GM12878 (cell line): ENCODE results near the gene LUZP2.

ENCODE experiments used
- CTCF ChIP-seq, 3 experiments: IDR thresholded peaks in 2 of 3; conservative IDR thresholded peaks in 1 of 3; 2 replicates each; pipeline ENCODE4 v1.5.1; 2011; ENCODE audit warnings: low read depth in 3 of 3, low read length in 3 of 3, mild to moderate bottlenecking in 3 of 3, control low read depth in 2 of 3, moderate library complexity in 2 of 3, inconsistent platforms in 1 of 3, mixed read lengths in 1 of 3; ENCODE audit not compliant: control insufficient read depth in 2 of 3, insufficient read depth in 1 of 3; ENCODE audit errors: extremely low read depth in 1 of 3
- EED ChIP-seq: sonication (generic); IDR thresholded peaks from 2 replicates; pipeline ENCODE4 v1.6.1; 2016; ENCODE audit warnings: antibody characterized with exemption, low read depth
- EZH2 ChIP-seq: IDR thresholded peaks from 2 replicates; pipeline ENCODE4 v1.6.1; 2012; ENCODE audit warnings: low read depth, mild to moderate bottlenecking, control low read depth, inconsistent platforms, low read length, borderline replicate concordance; ENCODE audit not compliant: control insufficient read depth
- GABPA ChIP-seq: IDR thresholded peaks from 2 replicates; pipeline ENCODE4 v1.6.1; 2014; ENCODE audit warnings: antibody characterized with exemption, low read depth, mild to moderate bottlenecking, inconsistent platforms
- GATAD2B ChIP-seq: fragments of 450-650 bp; conservative IDR thresholded peaks from 2 replicates; pipeline ENCODE4 v1.6.1; 2017; ENCODE audit warnings: low read depth, mild to moderate bottlenecking, moderate library complexity
- HCFC1 ChIP-seq: fragments of 150-350 bp; IDR thresholded peaks from 2 replicates; pipeline ENCODE4 v1.6.1; 2014; ENCODE audit warnings: low read length
- JUND ChIP-seq: IDR thresholded peaks from 2 replicates; pipeline ENCODE4 v1.6.1; 2012; ENCODE audit warnings: low read depth, mild to moderate bottlenecking, low read length, improper control_type of control experiment, moderate library complexity
- MTA3 ChIP-seq: IDR thresholded peaks from 2 replicates; pipeline ENCODE4 v1.6.1; 2012; ENCODE audit warnings: low read length, inconsistent platforms, borderline replicate concordance
- MYC ChIP-seq: IDR thresholded peaks from 2 replicates; pipeline ENCODE4 v1.6.1; 2011; ENCODE audit warnings: mild to moderate bottlenecking, low read length, moderate library complexity, inconsistent platforms; ENCODE audit not compliant: insufficient read depth, insufficient replicate concordance, insufficient read length, severe bottlenecking
- NR2C2 ChIP-seq: IDR thresholded peaks from 2 replicates; pipeline ENCODE4 v1.6.1; 2011; ENCODE audit warnings: borderline replicate concordance, low read depth; ENCODE audit not compliant: control insufficient read depth, insufficient read length
- NR2F1 ChIP-seq: fragments of 450-650 bp; conservative IDR thresholded peaks from 2 replicates; pipeline ENCODE4 v1.6.1; 2017; ENCODE audit warnings: mild to moderate bottlenecking
- POLR2AphosphoS5 ChIP-seq: IDR thresholded peaks from 2 replicates; pipeline ENCODE4 v1.6.1; 2011; ENCODE audit warnings: mild to moderate bottlenecking, low read length, inconsistent platforms
- YY1 ChIP-seq: IDR thresholded peaks from 2 replicates; pipeline ENCODE4 v1.6.1; 2011; ENCODE audit warnings: low read depth, mild to moderate bottlenecking, low read length

DNA sequence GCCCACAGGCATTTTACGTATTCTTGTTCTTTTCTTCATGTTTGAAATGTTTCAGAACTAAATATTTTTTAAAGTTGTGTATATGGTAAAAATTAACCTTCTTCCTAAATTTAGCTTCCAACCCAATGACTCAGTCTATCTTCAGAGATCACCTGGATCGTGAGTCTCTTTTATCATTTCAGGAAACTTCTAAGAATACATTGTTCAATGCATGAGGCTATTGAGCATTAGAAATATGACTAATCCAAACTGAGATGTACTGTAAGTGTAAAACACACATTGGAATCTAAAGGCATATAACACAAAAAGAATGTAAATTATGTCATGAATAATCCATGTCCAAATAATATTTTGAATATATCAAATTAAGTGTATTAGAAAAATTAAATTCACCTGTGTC lies 265.2 kb downstream of the LUZP2 start:
- TF ChIP-seq JUND: no peak
- TF ChIP-seq EZH2: no peak
- no peak for TF ChIP-seq CTCF (IDR thresholded peaks at IDR 0.05 in 2 of 3, conservative IDR thresholded peaks at IDR 0.05 in 1 of 3; ENCODE audit: control insufficient read depth in 2 of 3, extremely low read depth in 1 of 3, insufficient read depth in 1 of 3, low read depth in 3 of 3, low read length in 3 of 3)
- TF ChIP-seq EED: no peak
- TF ChIP-seq GABPA: no peak
- no peak for TF ChIP-seq MTA3
- no peak for TF ChIP-seq GATAD2B
- no peak for TF ChIP-seq HCFC1
- TF ChIP-seq YY1: no peak
- TF ChIP-seq NR2C2: no peak
- no peak for TF ChIP-seq NR2F1
- no peak for TF ChIP-seq MYC
- no peak for TF ChIP-seq POLR2AphosphoS5
